Jurkat, Clone E6-1 (cell line): ENCODE data around the gene S100P.
"Not testable (repeated sequence)": the region's sequence is repeated elsewhere in the genome, so short reads cannot be mapped to it uniquely, and the experiment has no call there.

Experiments
- DNase-seq: peaks from one replicate; pipeline ENCODE4 v3.0.0-alpha.2; 2011; ENCODE audit warnings: low read depth, low spot score
- H3K4me3 ChIP-seq: 2 replicates; pipeline ENCODE4 v1.5.1; 2011; ENCODE audit warnings: mild to moderate bottlenecking, low read length, control low read depth, moderate library complexity

S100P gene

GRCh38 chr4:6718932-6719610 is 25.4 kb downstream of the S100P start:
- no peak for DNase-seq
- no peak overlapping the region for H3K4me3 ChIP-seq

GRCh38 chr4:6719611-6720179 is 26.0 kb downstream of the S100P start:
- no peak for DNase-seq
- H3K4me3 ChIP-seq: no peak overlapping the region

- no peak for DNase-seq
- no peak overlapping the region for H3K4me3 ChIP-seq
Measured at GRCh38 chr4:6720202-6720699, 26.6 kb downstream of the S100P start.

- H3K4me3 ChIP-seq: no peak overlapping the region
- no peak for DNase-seq
Measured at GRCh38 chr4:6721121-6721520, 27.4 kb downstream of the S100P start.

- DNase-seq: no peak
- H3K4me3 ChIP-seq: no peak overlapping the region
Measured at GRCh38 chr4:6722891-6723290, 29.2 kb downstream of the S100P start.

- no peak overlapping the region for H3K4me3 ChIP-seq
- DNase-seq: no peak
Measured at GRCh38 chr4:6723851-6724250, 30.2 kb downstream of the S100P start.

GRCh38 chr4:6724421-6725111 is 30.9 kb downstream of the S100P start:
- H3K4me3 ChIP-seq: no peak overlapping the region
- DNase-seq: no peak

- not testable (repeated sequence) for DNase-seq, H3K4me3 ChIP-seq
Measured at GRCh38 chr4:6725427-6725961, 31.8 kb downstream of the S100P start.

GRCh38 chr4:6727081-6727942 is 33.6 kb downstream of the S100P start:
- no peak for DNase-seq
- no peak overlapping the region for H3K4me3 ChIP-seq

GRCh38 chr4:6727943-6728250 is 34.2 kb downstream of the S100P start:
- no peak for DNase-seq
- no peak overlapping the region for H3K4me3 ChIP-seq

- H3K4me3 ChIP-seq: no peak overlapping the region
Measured at GRCh38 chr4:6728320-6729029, 34.8 kb downstream of the S100P start.

GRCh38 chr4:6730603-6731317 is 37.1 kb downstream of the S100P start:
- no peak overlapping the region for H3K4me3 ChIP-seq
- DNase-seq: no peak

More at GRCh38 chr4:6728320-6729029, 34.8 kb downstream of the S100P start:
- DNase-seq: no peak

GRCh38 chr4:6731318-6731675 is 37.6 kb downstream of the S100P start:
- H3K4me3 ChIP-seq: no peak overlapping the region
- DNase-seq: no peak

GRCh38 chr4:6731780-6732179 is 38.1 kb downstream of the S100P start:
- no peak overlapping the region for H3K4me3 ChIP-seq
- DNase-seq: no peak

- no peak for DNase-seq
- H3K4me3 ChIP-seq: no peak overlapping the region
Measured at GRCh38 chr4:6732441-6733357, 39.0 kb downstream of the S100P start.

GRCh38 chr4:6733358-6734164 is 39.9 kb downstream of the S100P start:
- no peak for DNase-seq
- no peak overlapping the region for H3K4me3 ChIP-seq
